ENCODE measurements around the gene EEFSEC. TPM values are rescaled to one million over a fixed set of nuclear protein-coding genes. Genes with fewer than 3 reads are reported as not detected.

The EEFSEC gene
- total RNA-seq, 1 experiment from 2014 or later = 9.5 TPM

DNA sequence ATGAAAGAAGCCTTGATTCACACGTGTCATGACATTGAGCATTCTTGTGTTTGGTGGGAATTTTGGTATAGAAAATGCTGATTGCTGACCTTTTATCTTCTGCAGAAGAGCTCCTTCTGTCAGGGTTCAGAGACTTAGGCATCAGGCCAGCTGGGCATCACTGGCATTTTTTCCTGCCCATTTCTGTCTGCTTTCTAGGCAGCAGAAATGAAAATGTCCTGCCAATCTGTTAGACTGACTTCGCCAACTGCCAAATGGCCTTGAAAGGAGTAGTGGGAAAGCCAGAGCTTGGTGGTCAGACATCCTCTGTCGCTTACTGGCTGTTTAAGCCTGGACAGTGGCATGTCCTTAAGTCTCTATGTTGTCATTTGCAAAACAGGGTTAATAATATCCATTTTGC, 57.4 kb downstream of the EEFSEC start:
- no peak overlapping the region for H3K4me2 ChIP-seq (ENCODE audit: insufficient read depth, insufficient read length, low read length)
- no peak overlapping the region for H3K4me3 Mint-ChIP-seq
- no peak overlapping the region for H3K4ac ChIP-seq (ENCODE audit: low read depth, low read length)
- H3K27me3 ChIP-seq (ENCODE audit: insufficient read depth, low read length) = no peaks in the 10 kb centered on the region; the same call in 1 of the 2 replicates
- H3K79me2 ChIP-seq (ENCODE audit: insufficient read depth, low read length) = no peaks in the 10 kb centered on the region
- no peak overlapping the region for H3K56ac ChIP-seq (ENCODE audit: insufficient read length, low read depth, low read length)
- H2BK20ac ChIP-seq (ENCODE audit: low read depth, low read length, poor library complexity, severe bottlenecking) = no peak overlapping the region
- H3K27ac ChIP-seq (ENCODE audit: insufficient read length, low read depth, low read length) = no peak overlapping the region
- no peaks in the 10 kb centered on the region for H3K9me3 Mint-ChIP-seq
- no peak overlapping the region for H4K5ac ChIP-seq (ENCODE audit: insufficient read length, low read depth, low read length)
- H4K8ac ChIP-seq (replicated peaks; ENCODE audit: insufficient read length, low read depth, low read length) = no peak overlapping the region
- H2BK5ac ChIP-seq (ENCODE audit: insufficient read length, low read length) = no peak overlapping the region
- peaks cover 22 to 24% of the 10 kb centered on the region in 2 experiments for H3K4me1 Mint-ChIP-seq
- H3K27ac Mint-ChIP-seq = no peak overlapping the region
- no peak overlapping the region for H3K18ac ChIP-seq (ENCODE audit: insufficient read length, low read depth, low read length)
- no peak overlapping the region for H2BK120ac ChIP-seq (ENCODE audit: low read depth, low read length, poor library complexity, severe bottlenecking)
- H3K9me3 ChIP-seq (ENCODE audit: control insufficient read depth, low read depth, low read length) = no peaks in the 10 kb centered on the region
- WGBS (ENCODE audit: extremely low coverage, insufficient read length, low lambda C conversion rate) = no CpG with 5 or more reads among the region's 3 CpGs
- H3K27me3 Mint-ChIP-seq (ENCODE audit: low read depth) = peaks cover 11% of the 10 kb centered on the region
- H3K36me3 Mint-ChIP-seq (ENCODE audit: insufficient read depth in 1 of 3, low read depth in 3 of 3) = no peaks in the 10 kb centered on the region
- H3K4me1 ChIP-seq (ENCODE audit: insufficient read depth, low read length) = peaks cover 6% of the 10 kb centered on the region; the same call in 1 of the 2 replicates
- H2BK12ac ChIP-seq (ENCODE audit: insufficient read length, low read depth, low read length) = no peak overlapping the region
- H3K23me2 ChIP-seq (ENCODE audit: insufficient read length, low read depth, low read length, poor library complexity, severe bottlenecking) = no peaks in the 10 kb centered on the region
- no peaks in the 10 kb centered on the region for H4K20me1 ChIP-seq (ENCODE audit: control insufficient read depth, insufficient read depth, insufficient read length)
- no peak overlapping the region for H2AK5ac ChIP-seq (ENCODE audit: insufficient read length, low read length)
- no peak overlapping the region for H2AFZ ChIP-seq (ENCODE audit: low read length)
- no peak overlapping the region for H3K9ac ChIP-seq (ENCODE audit: extremely low read depth, insufficient read length, low read length)
- H3K79me1 ChIP-seq (ENCODE audit: insufficient read depth, low read depth, low read length, poor library complexity, severe bottlenecking) = no peaks in the 10 kb centered on the region
- no peak for DNase-seq
- no peak overlapping the region for H3K14ac ChIP-seq (ENCODE audit: insufficient read depth, low read length)
- no peak overlapping the region for H3T11ph ChIP-seq (ENCODE audit: low read length)
- no peak overlapping the region for H4K91ac ChIP-seq (ENCODE audit: insufficient read length, low read depth, low read length)
- H2BK15ac ChIP-seq (ENCODE audit: low read depth, low read length) = no peak overlapping the region
- TF ChIP-seq CTCF (conservative IDR thresholded peaks at IDR 0.05) = no peak
- H3K23ac ChIP-seq (ENCODE audit: insufficient read length, low read depth, low read length) = no peak overlapping the region
